Tibial artery (tissue), 4 donors: Measurements from ENCODE around the gene PARP8.

ENCODE experiments used
- DNase-seq, 2 donors: peaks; one replicate each; pipeline ENCODE4 v3.0.0-alpha.2; 2019
- H3K27ac ChIP-seq, 2 donors: fragments of 200-600 bp; sonication (generic) in 1 of 2; 1 replicate in 1 of 2; 2 replicates in 1 of 2; pipeline ENCODE4 v1.5.1; 2018 to 2019; ENCODE audit warnings: mild to moderate bottlenecking in 1 of 2
- H3K27me3 ChIP-seq, 2 donors: fragments of 200-600 bp; sonication (generic) in 1 of 2; one replicate each; pipeline versions ENCODE4 v1.5.1 to v1.6.0; 2016 to 2019
- H3K36me3 ChIP-seq, 3 donors: fragments of 200-600 bp; sonication (generic) in 2 of 3; one replicate each; pipeline ENCODE4 v1.5.1; 2016 to 2019; ENCODE audit warnings: mild to moderate bottlenecking in 2 of 3
- H3K4me1 ChIP-seq, 4 donors: fragments of 200-600 bp; sonication (generic) in 2 of 4; 1 replicate in 3 of 4; 2 replicates in 1 of 4; pipeline ENCODE4 v1.5.1; 2016 to 2019
- H3K4me3 ChIP-seq, 2 donors: fragments of 200-600 bp; sonication (generic) in 1 of 2; 1 replicate in 1 of 2; 2 replicates in 1 of 2; pipeline ENCODE4 v1.5.1; 2018 to 2019; ENCODE audit warnings: mild to moderate bottlenecking in 2 of 2
- H3K9me3 ChIP-seq, 3 donors: fragments of 200-600 bp; sonication (generic) in 1 of 3; one replicate each; pipeline ENCODE4 v1.5.1; 2016 to 2019
- CTCF ChIP-seq, 2 experiments: fragments of 200-600 bp in 1 of 2; fragments of 450-650 bp in 1 of 2; IDR thresholded peaks; one replicate each; pipeline ENCODE4 v1.5.1; 2017 to 2019; ENCODE audit warnings: antibody characterized with exemption in 2 of 2, mild to moderate bottlenecking in 1 of 2, moderate library complexity in 1 of 2
- intact Hi-C: fragments of 100-400 bp; cut with DNase I; formaldehyde crosslinking; loops from one replicate; pipeline ENCODE4 v1.15.0; 2023; ENCODE audit warnings: low total_unique reads

PARP8 gene

DNA sequence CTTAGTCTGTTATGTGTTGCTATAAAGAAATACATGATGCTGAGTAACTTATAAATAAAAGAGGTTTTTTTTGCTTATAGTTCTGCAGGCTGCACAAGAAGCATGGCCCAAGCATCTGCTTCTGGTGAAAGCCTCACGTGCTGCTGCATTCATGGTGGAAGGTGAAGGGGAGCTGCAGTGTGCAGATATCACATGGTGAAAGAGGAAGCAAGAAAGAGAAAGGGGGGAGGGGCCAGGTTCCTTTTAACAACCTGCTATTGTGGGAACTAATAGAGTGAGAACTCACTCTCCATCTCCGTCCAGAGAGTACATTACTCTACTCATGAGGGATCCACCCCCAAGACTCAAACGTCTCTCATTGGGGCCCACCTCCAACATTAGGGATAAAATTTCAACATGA lies 12.5 kb upstream of the PARP8 start:
- Histone ChIP-seq H3K36me3 (no peaks in the 10 kb centered on the region), H3K4me1 (peaks cover 0 to 3% (median 0%) of the 10 kb centered on the region in 4 donors), H3K4me3 (no peak overlapping the region), H3K27ac (no peak overlapping the region), H3K27me3 (no peaks in the 10 kb centered on the region), H3K9me3 (no peaks in the 10 kb centered on the region)
- intact Hi-C loops = no loop called here
- DNase-seq = no peak
- TF ChIP-seq CTCF (IDR thresholded peaks at IDR 0.05) = no peak

DNA sequence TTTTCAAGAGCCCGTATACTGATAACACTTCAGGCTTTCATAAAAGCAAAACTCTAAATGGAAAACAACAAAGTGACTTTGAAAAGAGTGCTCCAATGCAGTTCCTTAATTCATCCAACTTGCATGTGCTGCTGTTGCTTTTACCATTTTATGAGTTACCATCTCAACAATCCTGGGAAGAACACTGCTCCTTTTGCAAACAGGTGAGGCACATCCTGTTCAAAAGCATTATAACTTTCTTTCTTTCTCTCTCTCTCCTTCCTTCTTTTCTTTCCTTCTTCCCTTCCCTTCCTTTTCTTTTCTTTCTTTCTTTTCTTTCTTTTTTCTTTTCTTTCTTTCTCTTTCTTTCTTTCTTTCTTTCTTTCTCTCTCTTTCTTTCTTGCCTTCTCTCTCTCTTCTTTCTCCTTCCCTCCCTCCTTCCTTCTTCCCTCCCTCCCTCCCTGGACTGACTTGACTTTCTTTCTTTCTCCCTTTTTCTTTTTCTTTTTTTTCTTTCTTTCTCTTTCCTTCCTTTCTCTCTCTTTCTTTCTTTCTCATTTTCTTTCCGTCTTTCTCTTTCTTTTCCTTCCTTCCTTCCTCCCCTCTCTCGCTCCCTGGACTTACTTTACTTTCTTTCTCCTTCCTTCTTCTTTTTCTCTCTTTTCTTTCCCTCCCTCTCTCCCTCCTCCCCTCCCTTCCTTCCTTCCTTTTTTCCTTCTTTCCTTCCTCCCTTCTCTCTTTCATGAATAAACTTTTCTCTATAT lies 11.2 kb upstream of the PARP8 start:
- Histone ChIP-seq H3K36me3 (no peaks in the 10 kb centered on the region), H3K9me3 (no peaks in the 10 kb centered on the region), H3K27me3 (no peaks in the 10 kb centered on the region), H3K4me1 (peaks cover 0 to 3% (median 0%) of the 10 kb centered on the region in 4 donors), H3K27ac (no peak overlapping the region), H3K4me3 (no peak overlapping the region)
- TF ChIP-seq CTCF (IDR thresholded peaks at IDR 0.05) = no peak
- DNase-seq = no peak
- intact Hi-C loops = no loop called here

DNA sequence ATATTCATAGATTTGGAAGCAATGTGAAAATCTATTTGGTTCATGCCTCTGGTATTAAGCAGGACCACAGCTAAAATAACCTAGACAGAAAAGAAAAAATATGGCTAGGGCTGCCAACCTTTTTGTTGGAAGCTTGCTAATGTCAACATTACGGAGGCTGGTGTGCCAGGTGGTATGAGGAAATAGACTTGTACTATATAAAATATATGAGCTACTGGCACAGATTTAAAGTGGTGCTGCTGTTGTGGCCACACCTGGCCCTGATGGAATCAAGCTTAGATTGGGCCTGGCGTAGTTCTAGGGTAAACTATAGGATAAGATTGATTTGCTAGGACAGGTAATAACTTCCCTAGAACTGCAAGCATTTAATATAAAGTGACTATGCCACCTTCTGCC lies 10.6 kb upstream of the PARP8 start:
- Histone ChIP-seq H3K4me1 (peaks cover 0 to 3% (median 0%) of the 10 kb centered on the region in 4 donors), H3K4me3 (no peak overlapping the region), H3K27ac (no peak overlapping the region), H3K36me3 (no peaks in the 10 kb centered on the region), H3K9me3 (no peaks in the 10 kb centered on the region), H3K27me3 (no peaks in the 10 kb centered on the region)
- intact Hi-C loops = no loop called here
- TF ChIP-seq CTCF (IDR thresholded peaks at IDR 0.05) = no peak
- no peak for DNase-seq

GRCh38 chr5:50657044-50657443 lies 9.4 kb upstream of the PARP8 start:
- no peak overlapping the region for H3K27ac ChIP-seq
- H3K36me3 ChIP-seq = no peaks in the 10 kb centered on the region
- H3K4me3 ChIP-seq = no peak overlapping the region
- no peak for DNase-seq
- H3K4me1 ChIP-seq = peaks cover 0 to 3% (median 0%) of the 10 kb centered on the region in 4 donors
- H3K27me3 ChIP-seq = no peaks in the 10 kb centered on the region
- H3K9me3 ChIP-seq = no peaks in the 10 kb centered on the region
- TF ChIP-seq CTCF (IDR thresholded peaks at IDR 0.05) = no peak
- intact Hi-C loops = no loop called here

GRCh38 chr5:50658246-50658645 lies 8.2 kb upstream of the PARP8 start:
- DNase-seq = no peak
- Histone ChIP-seq H3K36me3 (no peaks in the 10 kb centered on the region), H3K27me3 (no peaks in the 10 kb centered on the region), H3K4me3 (no peak overlapping the region), H3K9me3 (no peaks in the 10 kb centered on the region), H3K27ac (no peak overlapping the region), H3K4me1 (peaks cover 0 to 3% (median 0%) of the 10 kb centered on the region in 4 donors)
- no peak for TF ChIP-seq CTCF (IDR thresholded peaks at IDR 0.05)
- intact Hi-C loops = no loop called here
